NCI-H2227 treated with DMSO at 0.1 percent for 48 hours (cell line): ENCODE measurements around the gene MVK.
"Not testable (repeated sequence)": the region's sequence is repeated elsewhere in the genome, so short reads cannot be mapped to it uniquely, and the experiment has no call there.

Source experiments
- DNase-seq: peaks from one replicate; lab custom pipeline; 2025; lab: John Stamatoyannopoulos, UW

MVK gene

DNA sequence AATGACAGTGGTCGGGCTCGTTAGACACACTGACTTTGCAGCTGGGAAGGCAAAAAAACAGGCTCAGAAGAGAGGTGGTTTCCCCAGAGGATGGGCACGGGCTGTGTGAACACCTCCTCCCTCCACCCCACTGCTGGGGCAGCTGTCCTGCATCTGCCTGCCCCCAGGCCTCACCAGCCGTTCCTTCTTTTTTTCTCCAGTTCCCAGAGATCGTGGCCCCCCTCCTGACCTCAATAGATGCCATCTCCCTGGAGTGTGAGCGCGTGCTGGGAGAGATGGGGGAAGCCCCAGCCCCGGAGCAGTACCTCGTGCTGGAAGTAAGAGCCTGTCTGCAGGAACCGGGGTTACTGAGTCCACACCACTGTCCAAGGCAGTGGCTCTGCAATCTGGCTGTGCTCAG is 17.4 kb downstream of the MVK start:
- no peak for DNase-seq

DNA sequence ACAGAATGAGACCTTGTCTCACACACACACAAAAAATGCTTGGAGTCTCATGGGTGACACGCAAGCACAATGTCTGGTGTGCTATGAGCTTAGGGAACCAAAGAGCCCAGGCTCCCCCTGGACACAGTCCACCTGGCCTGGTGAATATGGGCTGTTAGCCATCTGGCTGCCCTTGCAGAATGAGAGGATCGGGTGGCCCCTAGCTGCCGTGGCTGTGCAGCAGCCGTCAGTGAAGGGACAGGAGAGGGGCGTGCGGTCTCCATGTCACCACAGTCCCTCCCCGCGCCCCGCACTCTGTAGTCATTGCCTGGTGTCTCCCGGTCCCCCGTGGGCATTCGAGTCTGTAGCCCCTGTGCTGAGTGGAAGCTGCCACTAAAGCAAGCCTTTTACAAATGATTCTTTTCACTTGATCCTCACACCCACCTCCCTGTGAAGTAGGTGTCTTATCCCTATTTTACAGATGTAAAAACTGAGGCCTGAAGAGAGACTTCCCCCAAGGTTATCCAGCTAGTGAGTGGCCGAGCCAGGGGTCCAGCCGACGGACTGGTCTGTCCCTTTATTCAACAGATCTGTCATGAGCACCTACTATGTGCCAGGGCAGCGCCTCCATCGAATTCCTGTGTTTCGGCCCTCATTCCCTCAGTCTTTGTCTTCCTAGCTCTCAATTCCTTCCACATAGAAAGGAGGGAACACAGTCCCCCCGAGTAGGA is 18.8 kb downstream of the MVK start:
- no peak for DNase-seq

DNA sequence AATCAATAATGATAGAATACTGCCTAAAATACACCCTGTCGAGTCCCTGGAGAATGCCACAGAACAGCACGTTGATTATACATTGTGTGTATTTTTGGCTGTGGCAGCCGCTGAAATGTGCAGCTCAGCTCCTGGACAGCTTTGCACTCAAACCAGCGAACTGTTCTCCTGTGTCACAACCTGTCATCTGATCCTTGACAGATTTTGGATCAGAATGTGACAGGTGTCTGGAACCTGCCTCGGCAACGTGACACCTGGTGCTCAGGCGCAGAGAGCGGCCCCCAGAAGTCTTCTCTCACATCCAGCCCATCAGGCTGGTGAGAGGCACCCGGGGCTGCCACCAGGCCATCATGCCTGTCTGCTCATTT is 19.3 kb downstream of the MVK start:
- no peak for DNase-seq

DNA sequence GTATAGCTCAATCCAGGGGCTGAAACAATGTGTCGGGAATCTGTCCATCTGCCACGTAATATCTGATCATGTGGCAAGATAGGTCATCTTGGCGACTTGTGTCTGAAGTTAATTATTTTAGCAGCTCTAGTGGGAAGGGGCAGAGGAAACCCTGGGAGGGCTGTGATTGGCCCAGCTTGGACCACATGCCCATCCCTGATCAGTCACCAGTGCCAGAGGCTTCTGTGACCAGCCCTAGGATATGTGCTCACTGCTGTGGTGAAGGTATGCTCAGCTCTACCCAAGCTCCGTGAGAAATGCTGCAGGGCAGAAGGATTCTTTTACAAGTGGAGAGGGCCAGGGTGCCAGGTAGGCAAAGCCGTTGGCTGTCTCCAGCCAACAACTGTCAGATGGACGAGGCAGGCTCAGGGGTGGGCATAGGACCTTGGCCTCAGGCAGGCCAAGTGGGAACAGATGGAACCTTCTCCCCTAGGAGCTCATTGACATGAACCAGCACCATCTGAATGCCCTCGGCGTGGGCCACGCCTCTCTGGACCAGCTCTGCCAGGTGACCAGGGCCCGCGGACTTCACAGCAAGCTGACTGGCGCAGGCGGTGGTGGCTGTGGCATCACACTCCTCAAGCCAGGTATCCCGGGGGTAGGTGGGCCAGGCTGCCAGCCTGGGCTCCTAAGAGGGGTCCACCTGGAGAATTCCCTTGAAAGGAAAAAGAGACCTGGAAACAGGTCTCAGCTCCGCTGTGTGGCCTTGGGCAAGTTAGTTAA is 21.1 kb downstream of the MVK start:
- DNase-seq = no peak

DNA sequence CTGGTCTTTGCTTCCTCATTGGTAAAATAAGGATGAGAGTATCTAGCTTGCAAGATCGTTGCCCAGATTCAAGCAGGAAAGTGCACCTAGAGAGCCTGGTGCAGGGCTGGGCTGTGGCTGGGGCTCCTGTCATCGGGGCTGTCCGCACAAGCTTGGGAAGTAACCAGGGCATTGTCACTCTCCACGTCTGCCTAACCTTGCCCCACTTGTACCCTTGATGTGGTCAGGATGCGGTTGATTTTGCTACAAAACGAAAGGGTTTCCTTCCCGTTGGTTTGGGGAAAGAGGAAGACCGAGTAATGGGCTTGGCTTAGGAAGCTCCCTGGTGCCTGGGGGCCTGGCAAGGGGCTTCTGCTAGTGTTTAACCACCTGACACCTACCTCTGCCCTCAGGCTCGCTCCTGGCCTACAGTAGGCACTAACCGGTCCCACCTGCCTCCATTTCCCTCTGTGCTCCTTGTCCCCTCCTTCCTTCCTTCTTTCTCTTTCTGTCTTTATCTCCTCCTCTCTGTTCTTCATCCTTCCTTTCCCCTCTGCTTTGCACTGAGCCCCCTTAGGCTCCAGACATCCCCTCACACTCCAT is 21.8 kb downstream of the MVK start:
- no peak for DNase-seq

DNA sequence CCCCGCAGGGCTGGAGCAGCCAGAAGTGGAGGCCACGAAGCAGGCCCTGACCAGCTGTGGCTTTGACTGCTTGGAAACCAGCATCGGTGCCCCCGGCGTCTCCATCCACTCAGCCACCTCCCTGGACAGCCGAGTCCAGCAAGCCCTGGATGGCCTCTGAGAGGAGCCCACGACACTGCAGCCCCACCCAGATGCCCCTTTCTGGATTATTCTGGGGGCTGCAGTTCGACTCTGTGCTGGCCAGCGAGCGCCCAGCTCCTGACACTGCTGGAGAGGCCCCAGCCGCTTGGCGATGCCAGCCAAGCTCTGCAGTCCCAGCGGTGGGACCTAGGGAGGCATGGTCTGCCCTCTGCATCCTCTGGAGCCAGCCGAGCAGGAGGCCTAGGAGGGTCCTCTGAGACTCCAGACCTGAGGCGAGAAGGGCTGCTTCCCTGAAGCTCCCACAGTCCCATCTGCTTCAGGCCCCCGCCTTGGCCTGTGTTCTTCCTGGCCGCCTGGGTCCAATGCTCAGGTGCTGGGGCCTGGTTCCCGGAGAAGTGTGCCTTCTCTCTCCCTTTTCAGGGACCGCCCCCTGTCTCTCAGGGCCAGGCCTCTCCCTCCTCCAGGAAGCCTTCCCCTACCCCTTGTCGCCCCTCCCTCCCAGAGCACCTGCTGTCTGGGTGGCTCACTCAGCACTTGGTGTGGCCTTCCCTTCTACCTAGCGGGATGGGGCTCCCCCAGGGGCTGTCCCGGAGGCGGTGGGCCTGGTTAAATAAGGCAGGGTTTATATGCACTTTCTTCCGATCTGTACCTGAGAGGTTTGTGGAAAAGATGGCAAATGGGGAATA is 23.0 kb downstream of the MVK start:
- DNase-seq = no peak

DNA sequence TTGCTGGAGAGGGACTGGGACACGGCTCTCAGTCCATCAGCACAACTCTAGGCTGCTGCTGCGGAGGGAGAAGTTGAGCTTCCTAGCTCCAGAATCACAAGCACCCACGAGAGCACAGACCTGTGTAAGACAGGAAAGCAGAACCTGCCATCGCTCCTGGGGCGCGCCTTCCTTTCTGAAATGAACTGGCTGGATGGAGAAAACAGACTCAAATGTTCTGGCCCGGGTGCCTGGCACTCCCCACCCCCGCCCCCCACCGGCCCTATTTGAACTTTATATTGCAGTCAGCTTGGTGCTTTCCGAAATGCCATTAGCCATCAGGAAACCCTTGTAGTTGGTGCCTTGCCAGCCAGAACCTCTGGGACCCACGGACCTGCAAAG is 23.8 kb downstream of the MVK start:
- no peak for DNase-seq

DNA sequence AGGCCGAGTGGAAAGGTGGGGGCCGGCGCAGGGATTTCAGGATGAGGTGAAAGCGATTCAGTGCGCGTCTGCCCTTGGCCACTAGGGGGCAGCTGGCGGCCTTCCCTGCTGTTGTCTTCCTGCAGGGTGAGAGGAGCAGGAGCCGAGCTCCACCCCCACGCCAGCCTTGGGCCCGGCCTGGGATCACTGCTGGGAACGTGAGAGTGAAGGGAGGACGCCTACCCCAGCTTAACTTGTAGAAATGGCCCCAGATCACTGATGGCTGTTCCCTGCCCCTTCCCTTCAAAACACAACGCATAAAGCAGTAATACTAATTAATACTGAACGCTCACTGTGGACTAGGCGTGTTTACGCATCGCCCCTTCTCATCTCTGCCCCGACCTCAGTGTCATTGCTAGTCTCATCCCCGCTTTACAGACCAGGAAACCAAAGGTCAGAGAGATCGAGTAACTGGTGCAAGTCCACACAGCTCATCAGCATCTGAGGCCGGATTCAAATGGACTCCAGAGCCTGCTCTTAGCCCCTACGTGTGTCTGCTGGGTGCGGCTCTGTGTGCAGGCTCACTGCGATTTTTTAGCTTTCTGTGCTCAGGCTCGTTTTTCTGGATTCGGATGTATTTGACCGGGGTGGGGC is 24.3 kb downstream of the MVK start:
- peak; percentile 85 for DNase-seq

DNA sequence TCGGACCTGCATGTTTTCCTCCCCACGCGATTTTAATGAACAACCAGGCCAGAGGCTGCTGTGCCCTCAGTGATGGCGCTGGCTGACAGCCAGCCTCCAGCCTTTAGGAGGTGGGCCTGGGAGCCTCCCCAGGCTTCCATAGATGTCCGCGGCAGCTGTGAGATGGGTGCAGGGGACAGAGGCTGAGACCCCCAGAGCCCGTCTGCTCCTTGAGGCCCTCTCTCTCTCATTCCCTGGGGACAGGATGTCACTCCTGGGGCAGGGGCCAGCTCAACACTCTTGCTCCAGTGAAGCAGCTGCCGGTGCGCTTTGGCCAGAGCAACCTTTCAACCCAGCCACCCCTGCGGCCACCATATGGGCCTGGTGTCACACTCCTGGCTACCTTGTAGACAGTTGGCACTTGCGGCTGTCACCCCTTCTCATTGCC is 24.8 kb downstream of the MVK start:
- DNase-seq = no peak

DNA sequence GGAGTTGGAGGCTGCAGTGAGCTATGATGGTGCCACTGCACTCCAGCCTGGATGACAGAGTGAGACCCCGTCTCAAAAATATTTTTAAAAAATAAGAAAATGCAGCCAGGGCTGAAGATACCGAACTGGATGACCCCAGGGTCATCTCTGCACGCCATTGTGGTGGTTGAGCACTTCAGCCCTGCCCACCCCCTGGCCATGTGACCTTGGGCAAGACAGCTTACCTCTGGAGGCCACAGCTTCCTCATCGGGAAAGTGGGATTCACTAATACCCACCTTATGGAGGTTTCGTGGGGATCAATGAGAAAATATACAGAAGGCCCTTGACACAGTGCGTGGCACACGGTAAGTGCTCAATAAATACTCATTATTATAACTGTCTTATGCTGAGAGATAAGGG is 25.5 kb downstream of the MVK start:
- DNase-seq = no peak

DNA sequence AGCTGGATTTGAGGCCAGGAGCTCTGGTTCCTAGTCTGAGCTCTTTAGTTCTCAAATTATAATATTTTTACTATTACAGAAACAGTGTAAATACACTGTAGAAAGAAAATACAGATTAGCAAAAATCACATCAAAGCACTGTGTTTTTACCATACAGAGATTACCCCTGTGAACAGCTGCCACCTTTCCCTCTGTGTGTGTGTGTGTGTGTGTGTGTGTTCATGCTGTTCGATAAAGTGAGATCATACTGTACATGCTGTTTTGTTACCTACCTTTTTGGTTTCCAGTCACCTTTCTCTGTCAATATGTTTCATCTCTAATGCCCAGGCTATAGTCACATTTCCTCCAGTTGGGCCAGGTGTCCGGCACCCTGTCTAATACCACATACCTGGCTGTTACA is 26.9 kb downstream of the MVK start:
- DNase-seq = no peak

DNA sequence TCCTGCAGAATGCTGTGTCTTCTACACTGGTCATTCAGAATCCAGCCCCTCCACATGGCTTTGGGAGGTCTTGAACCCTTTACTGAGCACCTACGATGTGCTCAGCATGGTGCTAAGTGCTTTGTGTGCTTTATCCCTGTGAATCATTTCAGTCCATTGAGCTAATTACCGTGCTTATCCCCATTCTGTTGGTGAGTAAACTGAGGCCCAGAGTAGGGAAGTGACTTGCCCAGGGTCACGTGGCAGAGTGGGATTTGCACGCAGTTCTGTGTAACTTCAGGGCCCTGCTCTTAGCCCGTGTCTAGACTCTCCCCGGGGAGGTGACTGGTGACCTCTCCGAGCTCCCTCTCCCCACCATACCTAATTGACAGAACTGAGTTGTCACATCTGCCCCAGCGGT is 27.4 kb downstream of the MVK start:
- DNase-seq = no peak

DNA sequence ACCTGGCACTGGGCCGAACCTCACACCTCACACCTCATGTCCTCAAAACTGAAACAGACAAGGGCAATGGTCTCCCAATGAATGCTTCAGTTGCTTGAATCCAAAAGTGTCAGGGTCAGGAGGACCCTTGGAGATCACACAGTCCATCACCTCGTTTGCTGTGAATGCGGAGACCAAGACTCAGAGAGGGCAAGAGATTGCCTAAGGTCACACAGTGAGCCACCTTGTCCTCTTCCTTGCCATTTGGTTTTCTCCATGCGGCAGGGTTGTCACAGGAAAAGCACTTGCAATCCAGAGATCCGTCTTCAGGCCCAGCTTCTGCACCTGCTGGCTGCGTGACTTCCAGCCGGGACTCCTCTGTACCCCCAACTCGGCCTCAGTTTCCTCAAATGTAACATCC is 28.0 kb downstream of the MVK start:
- no peak for DNase-seq

DNA sequence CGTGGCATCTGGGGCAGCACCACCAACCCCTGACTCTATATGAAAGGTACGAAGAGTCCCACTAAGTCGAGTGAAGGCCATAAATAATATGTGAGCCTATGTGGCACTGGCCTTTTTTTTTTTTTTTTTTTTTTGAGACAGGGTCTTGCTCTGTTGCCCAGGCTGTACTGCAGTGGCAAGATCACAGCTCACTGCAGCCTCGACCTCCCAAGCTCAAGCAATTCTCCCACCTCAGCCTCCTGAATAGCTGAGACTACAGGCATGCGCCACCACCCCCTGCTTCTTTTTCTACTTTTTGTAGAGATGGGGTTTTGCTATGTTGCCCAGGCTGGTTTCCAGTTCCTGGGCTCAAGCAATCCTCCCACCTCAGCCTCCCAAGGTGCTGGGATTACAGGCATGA is 28.5 kb downstream of the MVK start:
- not testable (repeated sequence) for DNase-seq

DNA sequence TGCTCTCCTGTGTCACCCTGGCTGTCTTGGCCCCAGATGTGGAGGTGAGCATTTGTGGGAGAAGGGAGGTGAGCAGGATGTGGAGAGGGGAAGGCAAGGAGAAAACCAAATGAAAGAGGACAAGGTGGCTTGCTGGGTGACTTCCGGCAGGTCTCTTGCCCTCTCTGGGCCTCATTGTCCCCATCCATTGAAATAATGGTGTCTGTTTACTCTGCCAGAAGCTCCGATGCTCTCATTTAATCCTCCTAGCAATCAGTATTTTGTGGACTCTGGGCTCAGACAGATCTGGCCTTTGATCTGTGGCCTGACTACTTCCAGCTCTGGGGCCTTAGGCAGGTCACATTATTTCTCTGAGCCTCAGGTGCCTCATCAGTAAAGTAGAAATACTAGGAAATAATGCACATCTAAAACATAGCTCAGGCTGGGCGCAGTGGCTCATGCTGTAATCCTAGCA is 30.6 kb downstream of the MVK start:
- DNase-seq = no peak

DNA sequence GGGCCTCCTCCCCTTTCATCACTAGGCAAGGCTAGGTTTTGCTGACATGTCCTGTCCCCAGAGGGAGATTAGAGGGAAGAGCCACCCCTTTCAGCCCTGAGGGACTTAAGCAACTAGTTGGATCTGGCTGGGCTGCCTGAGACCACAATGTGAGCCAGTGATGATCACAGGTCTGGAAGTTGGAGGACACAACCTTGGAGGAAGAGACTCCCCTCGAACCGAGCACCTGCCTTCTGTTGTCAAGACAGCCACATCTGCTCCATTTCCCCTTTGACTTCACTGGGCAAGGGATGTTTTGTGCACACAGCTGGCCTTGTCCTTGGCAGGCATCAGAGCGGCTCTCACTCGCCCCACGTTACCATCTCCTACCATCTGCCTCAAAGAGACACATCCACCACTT is 31.4 kb downstream of the MVK start:
- DNase-seq = no peak

DNA sequence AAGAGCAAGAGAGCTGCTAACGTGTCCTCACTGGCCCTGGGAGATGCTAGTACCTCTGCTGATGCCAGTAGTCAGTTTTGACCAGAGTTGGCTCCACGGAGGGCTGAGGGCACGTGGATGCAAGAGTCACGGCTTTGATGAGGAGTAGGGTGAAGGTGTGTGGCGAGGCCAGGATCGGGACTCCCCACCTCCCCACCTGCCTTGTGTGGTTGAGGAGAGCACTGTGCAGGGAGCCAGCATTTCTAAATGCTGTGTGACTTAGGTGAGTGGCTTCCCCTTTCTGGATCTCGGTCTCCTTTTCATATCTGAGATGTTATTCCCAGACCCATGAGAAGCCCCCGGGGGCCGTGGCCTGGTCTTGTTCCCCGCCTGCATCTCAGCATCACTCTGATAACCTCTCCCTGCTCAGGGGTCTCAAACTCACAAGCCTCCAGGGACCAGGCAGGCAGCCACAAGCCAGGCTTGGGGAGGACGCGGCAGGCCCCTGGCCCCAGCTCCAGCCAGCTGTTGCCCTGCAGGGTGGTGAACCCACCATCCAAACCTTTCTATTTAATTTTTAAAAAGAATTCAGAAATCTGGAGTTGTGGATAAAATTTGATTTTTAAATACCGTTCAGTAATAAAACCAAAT is 32.1 kb downstream of the MVK start:
- no peak for DNase-seq

DNA sequence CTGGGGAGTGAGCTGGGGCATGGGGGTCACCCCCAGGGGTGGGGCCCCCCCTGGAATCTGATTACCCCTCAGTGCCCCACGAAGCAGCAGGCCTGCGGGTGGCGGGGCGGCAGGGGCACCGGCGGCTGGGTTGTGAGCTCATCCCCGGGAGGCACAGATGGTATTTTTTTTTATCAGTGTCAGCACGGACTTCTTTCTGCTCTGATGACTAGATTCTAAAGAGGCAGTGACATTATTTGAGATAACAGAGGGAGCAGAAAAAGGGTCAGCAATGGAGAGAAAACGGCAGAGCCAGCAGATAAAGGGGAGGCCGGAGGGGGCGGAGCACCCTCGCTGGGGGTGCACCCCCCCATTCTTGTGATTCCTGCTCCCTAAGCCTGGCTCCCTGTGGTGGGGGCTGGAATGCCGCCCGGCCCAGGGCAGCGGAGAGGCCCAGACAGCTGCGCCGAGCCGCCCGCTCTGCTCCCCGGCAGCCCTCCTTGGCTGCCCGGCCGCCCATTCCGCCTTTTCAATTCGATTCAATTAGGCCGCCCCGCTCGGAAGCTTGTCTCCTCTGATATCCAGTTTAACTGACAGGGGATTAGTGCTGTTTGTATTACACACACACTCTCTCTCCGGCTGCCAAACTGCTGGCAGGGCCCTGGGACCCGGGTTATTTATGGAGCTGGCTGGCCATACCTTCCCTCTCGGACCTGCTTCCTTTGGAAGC is 32.9 kb downstream of the MVK start:
- DNase-seq = peak; percentile 61

DNA sequence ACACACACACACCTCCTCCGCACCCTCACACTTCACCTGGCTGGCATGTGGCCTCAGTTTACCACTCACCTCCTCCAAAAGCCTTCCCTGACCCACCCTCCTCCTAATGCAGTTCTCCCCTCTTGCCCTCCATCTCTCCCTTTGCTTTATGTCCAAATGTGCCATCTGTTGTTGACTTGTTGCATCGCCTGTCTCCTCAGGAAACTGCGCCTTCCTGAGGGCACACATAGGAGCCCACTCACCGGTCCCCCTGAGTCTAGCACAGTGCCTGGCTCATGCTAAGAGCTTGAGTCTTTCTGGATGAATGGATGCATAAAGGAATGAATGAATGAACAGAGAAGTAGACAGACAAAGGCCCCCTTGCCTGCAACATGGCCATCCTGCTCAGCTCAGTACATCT is 34.0 kb downstream of the MVK start:
- DNase-seq = no peak

DNA sequence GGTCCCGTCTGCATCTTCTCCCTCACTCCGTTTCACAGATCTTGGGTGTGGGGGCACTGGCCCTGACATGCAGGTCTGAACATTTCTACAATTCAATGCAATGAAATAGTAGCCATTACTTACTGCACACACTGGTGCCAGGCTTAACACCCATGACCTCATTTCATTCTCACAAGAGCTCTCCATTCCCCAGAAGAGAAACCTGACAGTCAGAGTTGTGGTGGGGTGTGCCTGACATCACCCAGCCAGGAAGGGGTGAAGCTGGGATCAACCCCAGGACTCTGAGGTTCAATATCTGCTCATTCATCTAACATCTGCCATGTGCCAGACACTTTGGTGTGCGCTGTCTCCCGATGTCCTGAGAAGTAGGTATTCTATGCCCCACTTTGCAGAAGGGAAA is 34.7 kb downstream of the MVK start:
- DNase-seq = no peak

DNA sequence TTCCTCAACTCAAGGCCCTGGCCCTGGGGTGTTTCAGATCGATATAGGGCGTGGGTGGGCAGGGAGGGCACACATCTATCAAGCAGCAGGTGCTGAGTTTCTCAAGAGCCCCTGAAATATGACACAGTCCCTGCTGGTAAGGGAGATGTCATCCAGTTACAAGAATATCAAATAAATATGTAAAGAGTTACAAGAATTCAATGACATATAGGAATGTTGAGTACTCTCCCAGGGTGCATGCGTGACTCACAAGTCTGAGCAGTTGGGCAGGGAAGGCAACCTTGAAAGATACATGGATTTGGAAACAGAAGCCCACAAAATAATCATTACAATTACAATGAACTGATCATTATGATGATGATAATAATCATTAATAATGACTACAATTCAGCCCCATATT is 35.2 kb downstream of the MVK start:
- no peak for DNase-seq
